K562 (cell line): Measurements from ENCODE around the gene DEGS1.

Experiments
- ATF1 ChIP-seq, 2 experiments: fragments of 450-650 bp in 1 of 2; IDR thresholded peaks; 2 replicates each; pipeline ENCODE4 v1.6.1; 2016; ENCODE audit warnings: missing compliant biosample characterization in 1 of 2, missing genetic modification characterization in 1 of 2
- CHD4 ChIP-seq: fragments of 200-600 bp; sonication (generic); IDR thresholded peaks from 3 replicates; pipeline ENCODE4 v1.6.1; 2012; ENCODE audit warnings: low read depth, mild to moderate bottlenecking, mixed read lengths, low read length, inconsistent platforms; ENCODE audit not compliant: insufficient read depth, insufficient replicate concordance, poor library complexity, severe bottlenecking
- EP300 ChIP-seq: IDR thresholded peaks from 2 replicates; pipeline ENCODE4 v1.6.1; 2012; ENCODE audit warnings: low read length, improper control_type of control experiment
- EZH2 ChIP-seq: IDR thresholded peaks from 2 replicates; pipeline ENCODE4 v1.6.1; 2012; ENCODE audit warnings: low read depth, mild to moderate bottlenecking, inconsistent platforms, low read length, borderline replicate concordance
- NR3C1 ChIP-seq: sonication (generic); formaldehyde crosslinking; IDR thresholded peaks from 2 replicates; pipeline ENCODE4 v1.8.1; 2022; ENCODE audit warnings: missing genetic modification reagents
- PML ChIP-seq: IDR thresholded peaks from 2 replicates; pipeline ENCODE4 v1.6.1; 2012; ENCODE audit warnings: low read length, inconsistent platforms
- THRAP3 ChIP-seq: fragments of 450-650 bp; IDR thresholded peaks from 2 replicates; pipeline ENCODE4 v1.6.1; 2016; ENCODE audit warnings: mild to moderate bottlenecking, inconsistent platforms, borderline replicate concordance
- TRIM28 ChIP-seq: fragments of 450-650 bp; IDR thresholded peaks from 2 replicates; pipeline ENCODE4 v1.6.1; 2017
- TF ChIP-seq, protein P1 (sequence below): conservative IDR thresholded peaks from 2 replicates; pipeline ENCODE4 v1.6.1; 2011; ENCODE audit warnings: low read depth, mild to moderate bottlenecking, low read length; ENCODE audit not compliant: control insufficient read depth

DNA sequence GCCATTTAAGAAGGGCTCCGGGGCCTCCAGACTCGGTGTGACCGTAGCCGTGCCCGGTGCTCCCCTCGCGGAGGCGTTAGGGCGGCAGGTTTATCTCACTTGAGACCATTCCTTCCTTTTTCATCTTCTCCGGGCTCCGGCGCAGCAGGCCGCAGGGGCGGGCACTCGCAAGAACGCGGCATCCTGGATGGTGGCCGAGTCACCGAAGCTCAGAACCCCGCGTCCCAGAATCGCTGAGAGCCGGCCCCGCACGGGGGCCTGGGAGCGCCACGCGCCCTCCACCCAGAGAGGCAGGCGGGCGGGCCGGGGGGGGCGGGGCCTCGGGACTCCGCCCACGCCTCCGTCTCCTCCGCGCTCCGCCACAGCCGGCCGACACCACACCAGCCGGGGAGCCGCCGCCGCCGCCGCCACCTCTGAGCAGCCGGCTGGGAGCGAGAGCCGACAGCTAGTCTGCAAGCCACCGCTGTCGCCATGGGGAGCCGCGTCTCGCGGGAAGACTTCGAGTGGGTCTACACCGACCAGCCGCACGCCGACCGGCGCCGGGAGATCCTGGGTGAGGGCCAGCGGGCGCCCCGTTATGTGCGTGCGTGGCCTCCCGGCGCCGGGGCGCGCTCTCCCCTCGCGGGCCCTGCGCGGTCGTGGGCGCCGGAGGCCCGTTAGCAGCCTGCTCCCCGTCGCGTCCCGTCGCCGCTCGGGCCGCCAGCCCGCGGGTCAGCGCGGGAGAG lies at the start of gene DEGS1:
- TF ChIP-seq, protein P1, sequence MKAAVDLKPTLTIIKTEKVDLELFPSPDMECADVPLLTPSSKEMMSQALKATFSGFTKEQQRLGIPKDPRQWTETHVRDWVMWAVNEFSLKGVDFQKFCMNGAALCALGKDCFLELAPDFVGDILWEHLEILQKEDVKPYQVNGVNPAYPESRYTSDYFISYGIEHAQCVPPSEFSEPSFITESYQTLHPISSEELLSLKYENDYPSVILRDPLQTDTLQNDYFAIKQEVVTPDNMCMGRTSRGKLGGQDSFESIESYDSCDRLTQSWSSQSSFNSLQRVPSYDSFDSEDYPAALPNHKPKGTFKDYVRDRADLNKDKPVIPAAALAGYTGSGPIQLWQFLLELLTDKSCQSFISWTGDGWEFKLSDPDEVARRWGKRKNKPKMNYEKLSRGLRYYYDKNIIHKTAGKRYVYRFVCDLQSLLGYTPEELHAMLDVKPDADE = peak; percentile 46
- TF ChIP-seq TRIM28 (no peak), THRAP3 (no peak), EP300 (0 out of 2 replicates have a peak, but pooled peaks have one; percentile 2), PML (peak; percentile 27; the same call in 1 of the 2 replicates), EZH2 (no peak), NR3C1 (CRISPR knock-in tag) (peak; percentile 21; the same call in 1 of the 2 replicates), CHD4 (no peak), ATF1 (CRISPR knock-in tag; IDR thresholded peaks at IDR 0.05) (peak; percentile 34; the same call in 1 of the 2 replicates), ATF1 (tag; IDR thresholded peaks at IDR 0.05) (peak; percentile 56)
